Subcutaneous adipose tissue (tissue), 4 donors: ENCODE data around the gene GALNS. TPM values are rescaled to one million over a fixed set of nuclear protein-coding genes. Genes with fewer than 3 reads are reported as not detected.

Source experiments
- total RNA-seq, 4 donors: library from RNA; depleted of rRNA; stranded (reverse); fragments of >200 nt; gene quantifications; one replicate each; pipeline ENCODE4 v1.1.0, GENCODE V29; 2016
- TF ChIP-seq, protein P1 (sequence below): fragments of 450-650 bp; IDR thresholded peaks from one replicate; pipeline ENCODE4 v1.5.1; 2016; ENCODE audit warnings: low read depth, mild to moderate bottlenecking, control low read depth, antibody characterized with exemption, moderate library complexity

The GALNS gene
- total RNA-seq, 4 donors from 2014 or later, result 17.2 to 48.6 (median 18.2) TPM

DNA sequence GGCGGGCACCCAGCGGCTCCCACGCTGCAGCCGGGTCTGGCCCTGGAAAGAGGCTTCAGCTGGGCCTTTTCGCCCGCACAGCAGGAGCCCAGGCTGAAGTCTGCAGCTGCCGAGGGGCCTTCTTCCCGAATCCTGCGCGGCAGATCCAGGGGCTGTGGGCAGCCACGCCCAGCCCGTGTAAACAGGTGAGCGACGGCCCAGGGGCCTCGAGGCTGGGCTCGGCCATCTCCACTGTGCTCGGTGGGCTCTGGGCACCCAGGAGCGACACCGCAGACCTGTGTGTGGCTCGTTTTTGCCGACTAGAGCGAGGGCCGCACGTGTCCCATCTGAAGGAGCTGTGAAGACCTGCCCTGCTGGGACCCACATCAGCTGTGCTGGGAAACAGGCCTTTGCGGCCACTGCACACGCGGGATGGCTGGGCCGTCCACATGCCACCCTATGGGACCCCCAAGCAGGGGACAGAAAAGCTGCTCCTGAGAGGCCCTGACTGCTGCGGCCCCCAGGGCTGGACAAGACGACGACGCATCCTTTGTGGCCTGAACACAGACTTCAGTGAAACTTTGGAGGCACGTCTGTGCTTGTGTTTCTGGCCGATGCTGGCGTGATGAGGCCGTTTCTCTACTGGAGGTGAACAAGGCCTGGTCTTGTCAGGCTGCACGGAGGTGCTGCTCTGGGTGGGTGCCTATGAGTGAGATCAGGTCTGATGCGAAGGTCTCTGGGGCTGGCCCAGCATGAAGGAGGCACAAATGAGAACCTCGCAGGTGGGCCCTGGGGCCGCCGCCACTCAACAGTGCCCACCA, 39.8 kb downstream of the GALNS start:
- TF ChIP-seq, protein P1, sequence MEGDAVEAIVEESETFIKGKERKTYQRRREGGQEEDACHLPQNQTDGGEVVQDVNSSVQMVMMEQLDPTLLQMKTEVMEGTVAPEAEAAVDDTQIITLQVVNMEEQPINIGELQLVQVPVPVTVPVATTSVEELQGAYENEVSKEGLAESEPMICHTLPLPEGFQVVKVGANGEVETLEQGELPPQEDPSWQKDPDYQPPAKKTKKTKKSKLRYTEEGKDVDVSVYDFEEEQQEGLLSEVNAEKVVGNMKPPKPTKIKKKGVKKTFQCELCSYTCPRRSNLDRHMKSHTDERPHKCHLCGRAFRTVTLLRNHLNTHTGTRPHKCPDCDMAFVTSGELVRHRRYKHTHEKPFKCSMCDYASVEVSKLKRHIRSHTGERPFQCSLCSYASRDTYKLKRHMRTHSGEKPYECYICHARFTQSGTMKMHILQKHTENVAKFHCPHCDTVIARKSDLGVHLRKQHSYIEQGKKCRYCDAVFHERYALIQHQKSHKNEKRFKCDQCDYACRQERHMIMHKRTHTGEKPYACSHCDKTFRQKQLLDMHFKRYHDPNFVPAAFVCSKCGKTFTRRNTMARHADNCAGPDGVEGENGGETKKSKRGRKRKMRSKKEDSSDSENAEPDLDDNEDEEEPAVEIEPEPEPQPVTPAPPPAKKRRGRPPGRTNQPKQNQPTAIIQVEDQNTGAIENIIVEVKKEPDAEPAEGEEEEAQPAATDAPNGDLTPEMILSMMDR, result no peak

DNA sequence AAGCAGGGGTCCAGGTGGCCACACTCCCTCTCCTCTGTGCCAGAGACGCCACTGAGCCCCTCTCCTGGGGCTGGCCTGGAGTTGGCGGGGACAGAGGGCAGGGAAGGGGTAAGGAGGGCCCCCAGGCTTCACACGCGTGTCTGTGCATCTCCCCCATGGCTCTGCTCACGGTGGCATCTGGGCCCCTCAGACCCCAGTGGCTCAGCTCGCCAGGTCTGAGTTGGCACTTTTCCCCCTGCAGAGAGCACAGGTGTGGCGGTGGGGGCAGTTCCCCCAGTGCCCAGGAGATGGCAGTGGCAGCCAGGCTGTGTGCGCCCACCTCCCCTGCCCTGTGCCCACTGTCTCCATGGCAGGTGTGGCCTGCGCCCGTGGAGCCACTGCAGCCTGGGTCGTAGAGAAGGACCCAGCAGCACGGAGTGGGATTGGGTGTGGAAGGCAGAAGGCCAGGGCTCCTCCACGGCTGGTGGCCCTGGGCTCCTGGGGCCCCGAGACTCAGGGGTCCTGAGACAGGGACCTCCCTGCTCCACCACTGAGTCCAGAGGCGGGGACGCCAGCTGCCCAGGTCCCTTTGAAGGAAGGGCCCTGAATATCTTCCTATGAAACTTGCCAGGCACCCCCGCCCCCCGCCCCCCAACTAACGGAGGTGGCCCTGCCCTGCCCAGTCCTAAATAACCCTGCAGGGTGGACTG, 40.7 kb downstream of the GALNS start:
- TF ChIP-seq, protein P1, result no peak

DNA sequence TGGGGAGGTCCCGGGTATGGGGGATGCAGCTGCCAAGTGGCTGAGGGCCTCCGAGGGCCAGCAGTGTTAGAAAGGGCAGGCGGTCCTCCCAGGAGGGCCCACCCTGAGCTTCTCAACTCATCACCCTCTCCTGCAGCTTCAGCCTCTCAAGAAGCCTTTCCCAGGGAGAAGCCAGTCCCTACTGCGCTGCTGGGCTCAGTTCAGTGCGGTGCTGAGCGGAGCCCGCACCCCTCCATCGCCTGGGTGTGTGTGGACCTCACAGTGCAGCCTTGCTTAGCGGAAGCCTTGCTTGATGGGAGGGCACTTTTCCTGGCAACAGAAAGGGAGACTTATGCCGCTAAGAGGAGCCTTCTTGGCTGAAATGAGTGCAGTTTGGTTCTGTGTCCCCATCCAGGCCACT, 41.5 kb downstream of the GALNS start:
- TF ChIP-seq, protein P1, result no peak

DNA sequence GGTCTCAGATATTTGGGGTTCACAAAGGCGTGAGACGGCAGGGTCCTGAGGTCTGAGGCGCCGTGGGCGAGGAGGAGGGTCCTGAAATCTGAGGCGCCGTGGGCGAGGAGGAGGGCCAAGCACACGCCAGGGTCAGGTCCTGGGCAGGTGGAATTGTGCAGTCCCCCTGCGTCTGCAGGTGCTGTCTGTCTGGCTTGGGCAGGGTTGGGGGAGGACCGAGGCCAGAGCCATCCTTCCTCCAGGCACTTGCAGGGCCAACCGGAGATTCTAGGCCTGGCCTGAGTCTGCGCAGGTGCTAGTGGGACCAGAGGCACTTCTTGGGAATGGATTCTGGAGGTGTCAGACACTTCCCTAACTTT, 42.6 kb downstream of the GALNS start:
- TF ChIP-seq, protein P1, result no peak

DNA sequence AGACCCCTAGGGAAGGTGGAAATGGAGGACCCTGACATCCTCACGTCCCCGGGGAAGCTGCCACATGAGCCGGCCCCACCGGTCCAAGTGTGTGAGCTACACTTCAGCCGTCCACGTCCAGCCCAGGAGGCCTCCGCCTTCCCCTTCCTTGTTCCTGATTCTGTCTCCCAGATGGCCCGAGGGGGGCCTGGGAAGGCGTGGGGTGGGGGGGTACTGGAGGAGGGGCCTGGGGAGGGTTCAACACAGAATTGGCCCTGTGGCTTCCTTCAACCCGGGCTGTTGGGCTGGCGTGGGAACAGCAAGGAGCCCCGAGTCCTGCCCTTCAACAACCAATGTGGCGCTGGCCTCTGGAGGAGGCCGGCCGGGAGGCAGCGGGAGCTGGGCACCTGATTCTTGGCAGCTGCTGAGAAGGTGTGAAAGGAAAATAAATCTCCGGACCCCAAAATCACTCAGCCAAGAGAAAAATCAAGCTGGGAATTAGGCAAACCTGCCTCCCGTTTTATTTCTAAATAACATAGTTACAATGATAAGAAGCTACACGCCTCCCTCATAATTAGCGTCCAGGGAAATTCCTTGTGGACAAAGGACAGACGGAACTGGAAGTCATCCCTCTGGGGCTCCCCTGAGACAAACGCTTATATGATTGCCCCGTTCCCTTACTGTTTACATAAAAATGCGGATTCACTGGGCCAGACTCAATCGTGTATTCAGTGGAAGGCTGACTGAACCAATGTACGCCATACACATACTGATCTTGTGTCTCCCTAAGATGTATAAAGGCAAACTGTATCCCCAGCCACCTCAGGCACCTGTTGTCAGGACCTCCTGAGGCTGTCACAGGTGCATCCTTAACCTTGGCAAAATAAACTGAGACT, 43.2 kb downstream of the GALNS start:
- TF ChIP-seq, protein P1, result no peak

DNA sequence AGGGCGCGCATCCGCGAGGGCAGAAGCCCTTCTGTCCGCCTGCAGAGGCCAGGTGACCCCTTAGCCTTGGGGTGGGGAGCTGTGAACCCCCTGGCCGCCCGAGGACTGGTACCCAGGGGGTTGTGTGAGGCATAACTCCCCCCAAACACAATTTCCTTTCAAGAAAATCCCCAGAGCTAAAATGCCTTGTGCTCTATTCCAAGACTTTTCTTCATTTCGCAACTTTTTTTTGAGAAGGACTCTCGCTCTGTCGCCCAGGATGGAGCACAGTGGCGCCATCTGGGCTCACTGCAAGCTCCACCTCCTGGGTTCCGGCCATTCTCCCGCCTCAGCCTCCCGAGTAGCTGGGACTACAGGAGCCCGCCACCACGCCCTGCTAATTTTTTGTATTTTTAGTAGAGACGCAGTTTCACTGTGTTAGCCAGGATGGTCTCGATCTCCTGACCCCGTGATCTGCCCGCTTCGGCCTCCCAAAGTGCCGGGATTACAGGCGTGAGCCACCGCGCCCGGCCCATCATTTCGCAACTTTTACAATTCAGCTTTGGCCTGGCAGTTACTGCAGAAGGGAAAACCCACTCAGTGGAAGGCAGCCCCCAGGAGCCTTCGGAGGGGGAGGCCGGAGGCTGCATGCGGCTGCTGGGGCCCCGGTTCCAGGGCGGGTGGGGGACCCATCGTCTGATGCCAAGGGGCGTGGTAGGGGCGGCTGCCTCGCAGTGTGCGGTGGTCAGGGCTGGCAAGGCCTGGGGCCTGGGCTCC, 44.1 kb downstream of the GALNS start:
- TF ChIP-seq, protein P1, result no peak
